ENCODE data around the gene PCDH1.

Gene PCDH1

GRCh38 chr5:141883184-141883891 is 5.1 kb upstream of the PCDH1 start:
- POLR2A ChIA-PET, result no interaction called here
- 3% methylated on average over 26 of the region's 35 CpGs for WGBS (ENCODE audit: insufficient coverage)

GRCh38 chr5:141882594-141883183 is 4.5 kb upstream of the PCDH1 start:
- H3K27me3 ChIP-seq (replicated peaks in 2 of 5; ENCODE audit: control insufficient read depth in 4 of 5, insufficient read depth in 5 of 5, low read length in 4 of 5), result peaks cover 7 to 82% (median 37%) of the 10 kb centered on the region in 5 experiments
- H3K9me3 ChIP-seq (ENCODE audit: control extremely low read depth in 1 of 5, control insufficient read depth in 4 of 5, insufficient read depth in 2 of 5, low read depth in 1 of 5, low read length in 4 of 5), result no peaks in the 10 kb centered on the region
- WGBS (ENCODE audit: insufficient coverage), result 20% methylated on average over 12 of the region's 13 CpGs
- H3K36me3 ChIP-seq (ENCODE audit: control insufficient read depth in 4 of 4, insufficient read depth in 4 of 4, low read length in 3 of 4), result no peaks in the 10 kb centered on the region
- peaks cover 0 to 19% (median 13%) of the 10 kb centered on the region in 4 experiments for H3K4me1 ChIP-seq (ENCODE audit: control extremely low read depth in 1 of 4, control insufficient read depth in 4 of 4, insufficient read depth in 4 of 4, low read length in 3 of 4)
- no peak for DNase-seq
- H3K4me3 ChIP-seq (ENCODE audit: control insufficient read depth in 1 of 7, extremely low read depth in 1 of 7, insufficient read depth in 4 of 7, low read depth in 2 of 7, low read length in 6 of 7), result no peak overlapping the region
- POLR2A ChIA-PET, result no interaction called here
- H3K27ac ChIP-seq (ENCODE audit: insufficient read depth in 1 of 2, low read depth in 1 of 2, low read length in 2 of 2, poor library complexity in 1 of 2, severe bottlenecking in 2 of 2), result no peak overlapping the region
- CTCF ChIA-PET, result interaction anchor here (0.9 to 10.8 kb wide), 11 partner anchors 10 to 188 kb away, joined by 3 to 108 read pairs (median 7); partner anchors contain the start of gene RNF14

More at GRCh38 chr5:141883184-141883891, 5.1 kb upstream of the PCDH1 start:
- H3K4me1 ChIP-seq (ENCODE audit: control extremely low read depth in 1 of 4, control insufficient read depth in 4 of 4, insufficient read depth in 4 of 4, low read length in 3 of 4), result peaks cover 0 to 15% (median 11%) of the 10 kb centered on the region in 4 experiments
- no peak overlapping the region for H3K27ac ChIP-seq (ENCODE audit: insufficient read depth in 1 of 2, low read depth in 1 of 2, low read length in 2 of 2, poor library complexity in 1 of 2, severe bottlenecking in 2 of 2)
- CTCF ChIA-PET, result interaction anchor here (1.3 to 10.8 kb wide), 6 partner anchors 9 to 189 kb away, joined by 3 to 108 read pairs (median 10); no protein-coding TSS in a partner anchor
- no peaks in the 10 kb centered on the region for H3K36me3 ChIP-seq (ENCODE audit: control insufficient read depth in 4 of 4, insufficient read depth in 4 of 4, low read length in 3 of 4)
- DNase-seq, result peak in 2 of 3 donors; percentile 70 to 72
- no peaks in the 10 kb centered on the region for H3K9me3 ChIP-seq (ENCODE audit: control extremely low read depth in 1 of 5, control insufficient read depth in 4 of 5, insufficient read depth in 2 of 5, low read depth in 1 of 5, low read length in 4 of 5)
- H3K4me3 ChIP-seq (ENCODE audit: control insufficient read depth in 1 of 7, extremely low read depth in 1 of 7, insufficient read depth in 4 of 7, low read depth in 2 of 7, low read length in 6 of 7), result no peak overlapping the region
- H3K27me3 ChIP-seq (replicated peaks in 2 of 5; ENCODE audit: control insufficient read depth in 4 of 5, insufficient read depth in 5 of 5, low read length in 4 of 5), result peaks cover 7 to 78% (median 36%) of the 10 kb centered on the region in 5 experiments

- CTCF ChIA-PET, result interaction anchor here (0.9 to 10.8 kb wide), 15 partner anchors 9 to 262 kb away, joined by 3 to 108 read pairs (median 6); partner anchors contain the start of gene RNF14
- H3K4me1 ChIP-seq (ENCODE audit: control extremely low read depth in 1 of 4, control insufficient read depth in 4 of 4, insufficient read depth in 4 of 4, low read length in 3 of 4), result peaks cover 0 to 27% (median 18%) of the 10 kb centered on the region in 4 experiments
- H3K4me3 ChIP-seq (ENCODE audit: control insufficient read depth in 1 of 7, extremely low read depth in 1 of 7, insufficient read depth in 4 of 7, low read depth in 2 of 7, low read length in 6 of 7), result no peak overlapping the region
- POLR2A ChIA-PET, result interaction anchor here (0.7 kb wide), 1 partner anchor 32 kb away, joined by 3 read pairs; no protein-coding TSS in a partner anchor
- WGBS (ENCODE audit: insufficient coverage), result 26% methylated on average over 3 of the region's 4 CpGs
- no peak overlapping the region for H3K27ac ChIP-seq (ENCODE audit: insufficient read depth in 1 of 2, low read depth in 1 of 2, low read length in 2 of 2, poor library complexity in 1 of 2, severe bottlenecking in 2 of 2)
- H3K36me3 ChIP-seq (ENCODE audit: control insufficient read depth in 4 of 4, insufficient read depth in 4 of 4, low read length in 3 of 4), result no peaks in the 10 kb centered on the region
- no peak for DNase-seq
- H3K9me3 ChIP-seq (ENCODE audit: control extremely low read depth in 1 of 5, control insufficient read depth in 4 of 5, insufficient read depth in 2 of 5, low read depth in 1 of 5, low read length in 4 of 5), result no peaks in the 10 kb centered on the region
- peaks cover 7 to 90% (median 45%) of the 10 kb centered on the region in 5 experiments for H3K27me3 ChIP-seq (replicated peaks in 2 of 5; ENCODE audit: control insufficient read depth in 4 of 5, insufficient read depth in 5 of 5, low read length in 4 of 5)
Measured at GRCh38 chr5:141881886-141882285, 3.7 kb upstream of the PCDH1 start.

- POLR2A ChIA-PET, result interaction anchor here (0.6 kb wide), 1 partner anchor 1703 kb away, joined by 3 read pairs; no protein-coding TSS in a partner anchor
- CTCF ChIA-PET, result interaction anchor here (0.6 to 10.8 kb wide), 27 partner anchors 10 to 262 kb away, joined by 3 to 108 read pairs (median 6); partner anchors contain the start of gene RNF14
- 53% methylated on average over 8 of the region's 8 CpGs for WGBS (ENCODE audit: insufficient coverage)
- peaks cover 0 to 35% (median 25%) of the 10 kb centered on the region in 4 experiments for H3K4me1 ChIP-seq (ENCODE audit: control extremely low read depth in 1 of 4, control insufficient read depth in 4 of 4, insufficient read depth in 4 of 4, low read length in 3 of 4)
- H3K36me3 ChIP-seq (ENCODE audit: control insufficient read depth in 4 of 4, insufficient read depth in 4 of 4, low read length in 3 of 4), result no peaks in the 10 kb centered on the region
- no peak overlapping the region for H3K4me3 ChIP-seq (ENCODE audit: control insufficient read depth in 1 of 7, extremely low read depth in 1 of 7, insufficient read depth in 4 of 7, low read depth in 2 of 7, low read length in 6 of 7)
- H3K9me3 ChIP-seq (ENCODE audit: control extremely low read depth in 1 of 5, control insufficient read depth in 4 of 5, insufficient read depth in 2 of 5, low read depth in 1 of 5, low read length in 4 of 5), result no peaks in the 10 kb centered on the region
- no peak overlapping the region for H3K27ac ChIP-seq (ENCODE audit: insufficient read depth in 1 of 2, low read depth in 1 of 2, low read length in 2 of 2, poor library complexity in 1 of 2, severe bottlenecking in 2 of 2)
- no peak for DNase-seq
- H3K27me3 ChIP-seq (replicated peaks in 2 of 5; ENCODE audit: control insufficient read depth in 4 of 5, insufficient read depth in 5 of 5, low read length in 4 of 5), result peaks cover 7 to 95% (median 45%) of the 10 kb centered on the region in 5 experiments
Measured at GRCh38 chr5:141880961-141881801, 3.0 kb upstream of the PCDH1 start.

- Histone ChIP-seq H3K36me3 (ENCODE audit: control insufficient read depth in 4 of 4, insufficient read depth in 4 of 4, low read length in 3 of 4) (no peaks in the 10 kb centered on the region), H3K9me3 (ENCODE audit: control extremely low read depth in 1 of 5, control insufficient read depth in 4 of 5, insufficient read depth in 2 of 5, low read depth in 1 of 5, low read length in 4 of 5) (no peaks in the 10 kb centered on the region), H3K27ac (ENCODE audit: insufficient read depth in 1 of 2, low read depth in 1 of 2, low read length in 2 of 2, poor library complexity in 1 of 2, severe bottlenecking in 2 of 2) (no peak overlapping the region), H3K27me3 (replicated peaks in 2 of 5; ENCODE audit: control insufficient read depth in 4 of 5, insufficient read depth in 5 of 5, low read length in 4 of 5) (peaks cover 6 to 97% (median 47%) of the 10 kb centered on the region in 5 experiments), H3K4me1 (ENCODE audit: control extremely low read depth in 1 of 4, control insufficient read depth in 4 of 4, insufficient read depth in 4 of 4, low read length in 3 of 4) (peaks cover 0 to 40% (median 30%) of the 10 kb centered on the region in 4 experiments), H3K4me3 (ENCODE audit: control insufficient read depth in 1 of 7, extremely low read depth in 1 of 7, insufficient read depth in 4 of 7, low read depth in 2 of 7, low read length in 6 of 7) (no peak overlapping the region)
- 29% methylated on average over 3 of the region's 7 CpGs for WGBS (ENCODE audit: insufficient coverage)
- ChIA-PET POLR2A (no interaction called here), CTCF (interaction anchor here (0.6 to 10.8 kb wide), 41 partner anchors 11 to 265 kb away, joined by 3 to 108 read pairs (median 6); partner anchors contain the start of genes DELE1 and PCDH12)
- no peak for DNase-seq
Measured at GRCh38 chr5:141879941-141880738, 1.9 kb upstream of the PCDH1 start.

GRCh38 chr5:141879426-141879759 is 1.2 kb upstream of the PCDH1 start:
- DNase-seq, result no peak
- ChIA-PET POLR2A (no interaction called here), CTCF (interaction anchor here (0.8 to 10.8 kb wide), 40 partner anchors 11 to 747 kb away, joined by 3 to 108 read pairs (median 6); partner anchors contain the start of genes DELE1 and PCDH12)
- WGBS (ENCODE audit: insufficient coverage), result 0% methylated on average over 1 of the region's 2 CpGs
- Histone ChIP-seq H3K36me3 (ENCODE audit: control insufficient read depth in 4 of 4, insufficient read depth in 4 of 4, low read length in 3 of 4) (no peaks in the 10 kb centered on the region), H3K9me3 (ENCODE audit: control extremely low read depth in 1 of 5, control insufficient read depth in 4 of 5, insufficient read depth in 2 of 5, low read depth in 1 of 5, low read length in 4 of 5) (no peaks in the 10 kb centered on the region), H3K4me3 (ENCODE audit: control insufficient read depth in 1 of 7, extremely low read depth in 1 of 7, insufficient read depth in 4 of 7, low read depth in 2 of 7, low read length in 6 of 7) (no peak overlapping the region), H3K4me1 (ENCODE audit: control extremely low read depth in 1 of 4, control insufficient read depth in 4 of 4, insufficient read depth in 4 of 4, low read length in 3 of 4) (peaks cover 0 to 40% (median 30%) of the 10 kb centered on the region in 4 experiments), H3K27ac (ENCODE audit: insufficient read depth in 1 of 2, low read depth in 1 of 2, low read length in 2 of 2, poor library complexity in 1 of 2, severe bottlenecking in 2 of 2) (no peak overlapping the region), H3K27me3 (replicated peaks in 2 of 5; ENCODE audit: control insufficient read depth in 4 of 5, insufficient read depth in 5 of 5, low read length in 4 of 5) (peaks cover 6 to 97% (median 48%) of the 10 kb centered on the region in 5 experiments)

All from common myeloid progenitor, CD34-positive (primary cell).